Activated CD4-positive, CD25-positive, alpha-beta regulatory T cell treated with anti-CD3 and anti-CD28 coated beads, Interleukin-2, amount 50 U/mL, for 24 hours (primary cell): ENCODE results near the gene CTBP2.
"Not testable (repeated sequence)": the region's sequence is repeated elsewhere in the genome, so short reads cannot be mapped to it uniquely, and the experiment has no call there.

Experiments used
- ATAC-seq, 2 donors: fragments of 150-1000 bp; cut with Tn5 transposase; one replicate each; pipeline ENCODE4 v1.10.0; 2021; ENCODE audit warnings: mild to moderate bottlenecking in 1 of 2, moderate library complexity in 1 of 2

The CTBP2 gene

DNA sequence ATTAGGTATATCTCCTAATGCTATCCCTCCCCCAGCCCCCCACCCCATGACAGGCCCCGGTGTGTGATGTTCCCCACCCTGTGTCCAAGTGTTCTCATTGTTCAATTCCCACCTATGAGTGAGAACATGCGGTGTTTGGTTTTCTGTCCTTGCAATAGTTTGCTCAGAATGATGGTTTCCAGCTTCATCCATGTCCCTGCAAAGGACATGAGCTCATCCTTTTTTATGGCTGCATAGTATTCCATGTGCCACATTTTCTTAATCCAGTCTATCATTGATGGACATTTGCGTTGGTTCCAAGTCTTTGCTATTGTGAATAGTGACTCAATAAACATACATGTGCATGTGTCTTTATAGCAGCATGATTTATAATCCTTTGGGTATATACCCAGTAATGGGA is 18.7 kb upstream of the CTBP2 start:
- ATAC-seq = not testable (repeated sequence)

GRCh38 chr10:125177641-125178640 is 17.6 kb upstream of the CTBP2 start:
- ATAC-seq = no peak

- ATAC-seq = no peak
Observed at GRCh38 chr10:125175807-125176206, 15.4 kb upstream of the CTBP2 start.

DNA sequence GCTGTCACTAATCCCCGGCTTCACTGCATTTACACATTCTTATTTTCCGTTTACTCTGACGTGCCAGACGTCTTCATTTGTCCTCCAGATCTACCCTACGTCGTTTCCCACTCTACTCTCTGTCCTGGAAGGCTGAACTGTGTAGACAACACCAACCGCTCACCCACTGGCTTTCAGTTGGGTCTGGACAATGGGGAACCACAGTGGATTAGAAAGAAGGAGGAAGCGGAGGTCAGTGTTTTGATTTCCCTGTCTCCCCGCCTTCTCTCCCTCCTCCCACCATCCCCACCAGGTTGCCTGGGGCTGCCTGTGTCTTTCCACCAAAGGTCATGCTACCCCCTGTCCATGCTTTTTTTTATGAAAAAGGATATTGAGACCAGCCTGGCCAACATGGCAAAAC is 14.0 kb upstream of the CTBP2 start:
- no peak for ATAC-seq

- no peak for ATAC-seq
Observed at GRCh38 chr10:125172694-125173093, 12.3 kb upstream of the CTBP2 start.

- ATAC-seq = no peak
Observed at GRCh38 chr10:125171402-125172306, 11.3 kb upstream of the CTBP2 start.

GRCh38 chr10:125169915-125170314 is 9.6 kb upstream of the CTBP2 start:
- no peak for ATAC-seq

DNA sequence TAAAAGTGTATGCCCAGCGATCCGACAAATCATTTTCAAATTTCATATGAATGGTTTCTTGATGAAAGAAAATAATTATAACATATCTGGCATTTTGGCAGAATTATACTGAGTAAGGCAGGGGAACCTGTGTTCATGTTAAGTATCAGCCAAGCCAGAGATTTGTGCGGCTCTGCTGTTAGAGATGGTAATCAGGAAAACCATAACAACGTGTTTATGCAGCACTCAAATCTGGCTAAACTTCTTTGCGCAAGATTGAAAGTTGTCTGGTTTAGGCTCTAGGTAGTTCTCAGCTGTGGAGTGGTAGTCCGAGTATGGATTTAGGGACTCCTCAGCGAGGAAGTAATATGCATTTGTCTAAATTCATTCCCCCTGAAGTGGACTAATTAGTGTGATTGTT is 8.9 kb upstream of the CTBP2 start:
- ATAC-seq = no peak

GRCh38 chr10:125166658-125167057 is 6.3 kb upstream of the CTBP2 start:
- no peak for ATAC-seq

GRCh38 chr10:125165584-125166573 is 5.5 kb upstream of the CTBP2 start:
- no peak for ATAC-seq

DNA sequence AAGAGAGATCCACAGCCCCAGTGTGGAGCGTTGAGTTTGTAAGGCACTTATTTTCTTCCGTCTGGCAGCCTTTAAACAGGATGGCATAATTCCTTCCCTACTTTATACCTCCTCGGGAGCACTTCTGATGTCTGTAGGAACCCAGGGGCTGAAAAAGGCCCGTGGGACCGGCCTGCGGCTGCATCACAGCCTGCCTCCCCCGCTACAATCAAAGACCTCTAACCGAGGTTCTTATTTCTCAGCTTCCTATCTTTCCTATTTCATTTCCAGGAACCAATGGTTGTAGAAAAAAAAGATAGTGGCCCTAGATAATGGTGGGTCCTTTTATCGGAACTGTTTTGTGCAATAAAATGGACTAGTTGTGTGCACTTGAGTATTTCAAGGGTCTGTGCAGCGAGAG is 4.1 kb upstream of the CTBP2 start:
- no peak for ATAC-seq

DNA sequence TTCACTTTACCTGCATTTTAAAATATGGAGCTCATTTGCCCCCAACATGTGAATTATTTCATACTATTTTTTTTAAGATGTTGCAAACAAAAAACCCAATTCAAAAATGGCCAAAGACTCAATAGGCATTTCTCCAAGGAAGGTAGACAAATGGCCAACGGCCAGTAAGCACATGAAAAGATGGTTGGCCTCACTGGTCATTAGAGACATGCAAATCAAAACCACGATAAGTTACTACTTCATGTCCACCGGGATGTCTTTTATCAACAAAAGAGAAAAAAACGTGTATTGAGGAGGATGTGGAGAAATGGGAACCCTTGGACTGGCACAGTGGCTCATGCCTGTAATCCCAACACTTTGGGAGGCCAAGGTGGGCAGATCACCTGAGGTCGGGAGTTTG is 3.4 kb upstream of the CTBP2 start:
- no peak for ATAC-seq

DNA sequence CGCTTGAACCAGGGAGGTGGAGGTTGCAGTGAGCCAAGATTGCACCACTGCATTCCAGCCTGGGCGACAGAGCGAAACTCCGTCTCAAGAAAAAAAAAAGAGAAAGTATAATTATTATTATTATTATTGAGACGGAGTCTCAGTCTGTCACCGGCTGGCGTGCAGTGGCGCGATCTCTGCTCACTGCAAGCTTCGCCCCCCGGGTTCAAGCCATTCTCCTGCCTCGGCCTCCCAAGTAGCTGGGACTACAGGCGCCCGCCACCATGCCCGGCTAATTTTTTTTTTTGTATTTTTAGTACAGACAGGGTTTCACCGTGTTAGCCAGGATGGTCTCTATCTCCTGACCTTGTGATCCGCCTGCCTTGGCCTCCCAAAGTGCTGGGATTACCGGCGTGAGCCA is 2.9 kb upstream of the CTBP2 start:
- not testable (repeated sequence) for ATAC-seq

DNA sequence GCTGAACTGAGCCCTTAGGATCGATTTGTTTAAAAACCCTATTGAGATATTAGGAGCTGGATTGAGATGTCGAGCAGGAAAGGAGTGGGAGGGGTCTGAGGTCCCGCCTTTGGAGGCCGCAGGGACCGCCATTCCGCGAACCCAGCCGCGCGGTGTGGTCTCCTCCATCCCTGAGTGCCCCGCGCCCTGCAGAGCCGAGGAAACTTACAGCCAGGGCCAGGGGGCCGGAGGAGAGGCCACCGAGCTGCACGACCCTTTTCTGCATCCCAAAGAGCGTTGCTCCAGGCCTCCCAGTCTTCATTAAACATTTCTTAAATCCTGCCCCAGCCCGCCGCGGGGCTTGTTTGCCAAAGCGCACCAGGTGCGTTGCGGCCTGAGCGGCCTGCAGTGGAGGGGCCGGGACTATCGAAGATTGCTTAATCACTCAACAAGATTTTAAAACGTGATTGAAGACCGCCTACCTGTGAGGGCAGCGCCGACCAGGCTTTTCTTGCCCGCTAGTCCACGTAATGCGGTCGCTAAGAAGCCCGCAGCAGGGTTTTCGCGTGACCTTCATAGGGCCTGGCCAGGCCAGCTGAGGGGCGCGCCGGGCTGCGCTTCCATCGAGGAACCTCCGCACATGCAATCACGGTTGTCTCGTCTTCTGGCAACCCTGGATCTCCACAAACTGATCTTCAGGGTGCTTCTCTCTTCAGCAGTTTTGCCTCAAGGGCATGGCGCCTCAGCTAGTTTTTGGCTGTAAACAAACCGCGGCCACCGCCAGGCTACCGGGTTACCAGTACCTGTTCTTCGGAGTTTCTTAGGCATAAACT is 2.0 kb upstream of the CTBP2 start:
- no peak for ATAC-seq

GRCh38 chr10:125161707-125162119 is 1.4 kb upstream of the CTBP2 start:
- no peak for ATAC-seq

DNA sequence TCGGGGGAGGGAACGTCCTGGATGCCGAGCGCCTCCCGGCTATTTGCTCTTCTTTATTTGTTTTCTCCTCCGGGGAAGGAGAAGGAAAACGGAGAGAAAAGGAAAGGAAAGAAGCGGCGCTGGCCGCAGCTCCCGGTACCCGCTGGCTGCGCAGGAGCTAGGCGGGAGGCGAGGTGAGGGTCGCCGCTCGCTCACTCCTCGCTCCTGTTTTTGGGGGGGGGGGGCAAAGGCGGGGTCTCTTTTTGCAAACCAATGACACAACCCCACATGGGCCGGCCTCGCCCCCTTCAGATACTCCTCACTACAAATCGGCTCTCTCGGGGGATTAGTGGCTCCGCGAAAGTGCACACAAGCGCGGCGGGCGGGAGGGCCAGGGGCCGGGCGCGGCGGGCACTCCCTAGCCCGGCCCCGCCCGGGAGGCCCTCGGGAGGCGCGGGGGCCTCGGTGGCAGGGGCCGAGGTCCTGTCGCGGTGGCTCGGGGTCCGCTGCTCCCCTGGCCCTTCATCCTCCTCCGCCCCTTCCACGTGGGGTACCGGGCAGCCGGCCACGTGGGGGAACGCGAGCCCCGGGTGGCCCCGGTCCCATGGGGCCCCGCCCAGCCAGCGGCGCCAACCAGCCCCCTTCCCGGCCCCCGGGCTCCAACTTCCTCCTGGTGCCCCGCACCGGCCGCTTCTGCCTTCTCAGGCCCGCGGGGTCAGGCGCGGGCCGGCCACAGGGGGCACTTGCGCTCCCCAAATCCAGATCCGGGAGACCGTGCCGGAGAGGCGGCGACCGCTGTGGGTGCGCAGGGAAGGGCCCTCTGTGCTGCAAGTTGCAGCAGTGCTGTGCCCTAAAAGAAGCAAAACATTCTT is 718 bp upstream of the CTBP2 start:
- peak; percentile 27 to 36 for ATAC-seq

DNA sequence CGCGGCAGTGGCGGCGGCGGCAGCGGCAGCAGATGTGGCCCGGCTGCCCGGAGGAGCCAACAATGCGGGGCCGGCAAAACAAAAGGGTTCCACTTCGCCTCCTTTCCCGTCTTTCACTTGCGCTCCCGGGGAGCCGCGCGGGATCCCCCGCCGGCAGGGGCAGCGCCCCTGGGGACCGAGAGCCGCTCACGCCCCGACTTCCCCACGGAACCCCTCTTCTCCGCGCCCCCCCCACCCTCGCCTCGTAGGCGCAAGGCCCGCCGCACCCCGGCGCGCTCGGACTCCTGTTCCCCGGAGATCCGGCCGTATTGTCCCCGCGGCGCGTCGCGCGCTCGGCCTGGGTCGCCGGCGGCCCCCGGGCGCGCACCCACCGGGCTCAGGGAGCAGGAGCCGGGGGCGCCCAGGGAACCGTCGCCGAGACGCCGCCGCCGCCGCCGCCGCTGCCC is 854 bp downstream of the CTBP2 start:
- no peak for ATAC-seq

DNA sequence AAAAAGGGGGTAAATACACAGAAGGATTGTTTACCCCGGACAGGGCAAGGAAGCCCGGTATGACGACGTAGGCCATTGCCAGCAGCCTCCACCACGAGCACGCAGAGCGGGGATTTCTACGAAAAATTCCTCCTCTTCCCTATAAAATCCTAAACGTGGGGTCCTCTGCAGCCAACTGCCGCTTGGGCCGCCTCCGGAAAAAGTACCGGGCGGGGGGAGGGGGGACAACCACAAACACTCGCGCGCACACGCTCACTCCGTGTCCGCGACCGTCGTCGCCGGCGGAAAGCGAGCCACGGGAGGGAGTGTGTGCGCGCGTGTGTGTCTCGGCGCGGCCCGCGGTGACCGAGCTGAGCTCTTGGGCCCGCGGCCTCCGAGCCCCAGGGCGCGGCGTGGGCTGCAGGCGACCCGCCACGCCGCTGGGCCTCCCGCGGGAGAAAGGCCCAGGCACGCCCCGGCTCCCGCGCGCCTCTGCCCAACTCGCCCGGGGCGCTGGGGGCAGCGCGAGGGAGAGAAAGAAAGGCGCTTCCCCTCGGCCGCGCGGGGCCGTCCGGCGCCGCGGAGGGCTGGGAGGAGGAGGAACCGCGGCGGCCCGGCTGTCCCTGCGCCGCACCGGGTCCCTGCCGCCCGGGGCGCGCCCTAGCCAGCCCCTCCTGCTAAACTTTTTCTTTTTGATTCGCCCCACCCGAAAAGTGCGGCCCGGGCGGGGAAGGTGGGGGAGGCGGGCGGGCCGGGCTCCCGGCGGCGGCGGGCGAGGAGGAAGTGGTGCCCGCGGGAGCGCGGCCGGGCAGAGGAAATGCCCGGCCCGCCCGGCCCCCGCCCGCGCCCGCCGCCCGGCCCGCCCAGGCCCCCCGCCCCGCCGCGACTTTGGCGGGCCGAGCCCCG is 1.5 kb downstream of the CTBP2 start:
- ATAC-seq = peak in 1 of 2 donors; percentile 41

- ATAC-seq = no peak
Observed at GRCh38 chr10:125158275-125158600, 2.1 kb downstream of the CTBP2 start.
